Kidney (tissue), 14 donors: ENCODE results near the gene ATP11A. TPM values are rescaled to one million over a fixed set of nuclear protein-coding genes. Genes with fewer than 3 reads are reported as not detected.

Experiments used
- DNase-seq, 5 donors: peaks; one replicate each; pipeline ENCODE4 v3.0.0-alpha.2; 2013 to 2020
- FAIRE-seq: peaks from 2 replicates; lab custom pipeline; 2012; peaks lifted over from hg19 to GRCh38; lab: Jason Lieb, UNC
- H3K27ac ChIP-seq, 2 donors: one replicate each; pipeline ENCODE4 v1.7.0; 2013; ENCODE audit warnings: low read depth in 2 of 2, low read length in 2 of 2, inconsistent platforms in 1 of 2
- H3K27me3 ChIP-seq: one replicate; pipeline ENCODE4 v1.7.1; 2013; ENCODE audit warnings: low read length, inconsistent platforms; ENCODE audit not compliant: control insufficient read depth, insufficient read depth
- H3K36me3 ChIP-seq, 3 donors: one replicate each; pipeline versions ENCODE4 v1.7.0 to v1.7.1; 2013; ENCODE audit warnings: low read length in 3 of 3, control low read depth in 1 of 3, inconsistent platforms in 1 of 3; ENCODE audit not compliant: insufficient read depth in 3 of 3, control insufficient read depth in 2 of 3
- H3K4me1 ChIP-seq, 3 donors: one replicate each; pipeline versions ENCODE4 v1.7.0 to v1.7.1; 2013; ENCODE audit warnings: low read length in 3 of 3, inconsistent platforms in 1 of 3, low read depth in 1 of 3; ENCODE audit not compliant: control insufficient read depth in 2 of 3, insufficient read depth in 2 of 3
- H3K4me3 ChIP-seq, 3 donors: one replicate each; pipeline versions ENCODE4 v1.7.0 to v1.8.1; 2013; ENCODE audit warnings: low read length in 3 of 3, control low read depth in 1 of 3, inconsistent platforms in 1 of 3
- H3K9ac ChIP-seq, 3 donors: one replicate each; pipeline versions ENCODE4 v1.7.0 to v1.7.1; 2013; ENCODE audit warnings: low read length in 3 of 3, control low read depth in 1 of 3, inconsistent platforms in 1 of 3
- H3K9me3 ChIP-seq, 3 donors: one replicate each; pipeline versions ENCODE4 v1.7.0 to v1.7.1; 2013; ENCODE audit warnings: low read length in 3 of 3, control low read depth in 1 of 3, inconsistent platforms in 1 of 3; ENCODE audit not compliant: control insufficient read depth in 2 of 3, insufficient read depth in 1 of 3
- intact Hi-C: fragments of 100-400 bp; cut with DNase I; formaldehyde crosslinking; loops from one replicate; pipeline ENCODE4 v1.11.1; 2022
- polyA plus RNA-seq: library from polyadenylated mRNA; stranded (reverse); fragments of 350-450 nt; fragmentation: Illumina TruSeq; extraction: RNeasy Lipid Tissue Mini Kit (QIAGEN cat#74804); gene quantifications from one replicate; pipeline ENCODE4 v1.2.3, GENCODE V29; 2014; ENCODE audit warnings: low read depth, low replicate concordance; ENCODE audit not compliant: insufficient read depth
- total RNA-seq: library from RNA; stranded (reverse); fragmentation: NEBNext Ultra II Directional; extraction: Animal tissue kit (Norgen Biotek cat#: 25700); gene quantifications from one replicate; pipeline ENCODE4 v1.2.1, GENCODE V29; 2021
- TF ChIP-seq, protein P1 (sequence below): IDR thresholded peaks from 3 replicates; pipeline ENCODE4 v1.5.1; 2012; ENCODE audit warnings: mild to moderate bottlenecking, moderate library complexity, borderline replicate concordance; ENCODE audit not compliant: insufficient read depth; ENCODE audit errors: extremely low read depth
- donor health status: control.
- donor health status: control.
- donor health status: control.
- donor health status: control.
- donor health status: control.
- donor health status: DM: yes; HTN: yes; CAD: no.
- donor health status: Normal renal cell carcinoma (clear cell type).

ATP11A gene
- total and polyA plus RNA-seq, 2 donors from 2014 or later: 4.9 to 212 TPM

DNA sequence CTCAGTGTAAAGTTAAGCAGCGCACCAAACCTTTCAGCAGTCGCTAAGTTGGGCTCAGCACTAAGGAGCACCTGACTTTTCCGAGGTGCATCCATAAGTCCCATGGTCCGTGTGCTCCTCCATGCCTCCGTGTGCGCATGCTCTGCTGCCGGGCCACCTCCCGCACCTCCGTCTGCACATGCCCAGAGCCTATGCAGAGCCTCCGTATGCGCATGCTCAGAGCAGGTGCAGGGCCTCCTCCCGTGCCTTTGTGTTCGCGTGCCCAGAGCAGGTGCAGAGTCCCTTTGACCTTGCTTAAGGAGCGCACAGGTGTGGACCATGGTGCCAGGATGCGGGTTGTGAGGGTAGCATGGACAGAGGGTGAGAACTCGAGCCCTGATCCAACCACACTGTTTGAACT, 46.0 kb downstream of the ATP11A start:
- FAIRE-seq: no peak
- TF ChIP-seq, protein P1, sequence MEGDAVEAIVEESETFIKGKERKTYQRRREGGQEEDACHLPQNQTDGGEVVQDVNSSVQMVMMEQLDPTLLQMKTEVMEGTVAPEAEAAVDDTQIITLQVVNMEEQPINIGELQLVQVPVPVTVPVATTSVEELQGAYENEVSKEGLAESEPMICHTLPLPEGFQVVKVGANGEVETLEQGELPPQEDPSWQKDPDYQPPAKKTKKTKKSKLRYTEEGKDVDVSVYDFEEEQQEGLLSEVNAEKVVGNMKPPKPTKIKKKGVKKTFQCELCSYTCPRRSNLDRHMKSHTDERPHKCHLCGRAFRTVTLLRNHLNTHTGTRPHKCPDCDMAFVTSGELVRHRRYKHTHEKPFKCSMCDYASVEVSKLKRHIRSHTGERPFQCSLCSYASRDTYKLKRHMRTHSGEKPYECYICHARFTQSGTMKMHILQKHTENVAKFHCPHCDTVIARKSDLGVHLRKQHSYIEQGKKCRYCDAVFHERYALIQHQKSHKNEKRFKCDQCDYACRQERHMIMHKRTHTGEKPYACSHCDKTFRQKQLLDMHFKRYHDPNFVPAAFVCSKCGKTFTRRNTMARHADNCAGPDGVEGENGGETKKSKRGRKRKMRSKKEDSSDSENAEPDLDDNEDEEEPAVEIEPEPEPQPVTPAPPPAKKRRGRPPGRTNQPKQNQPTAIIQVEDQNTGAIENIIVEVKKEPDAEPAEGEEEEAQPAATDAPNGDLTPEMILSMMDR: no peak
- no peaks in the 10 kb centered on the region for H3K36me3 ChIP-seq
- H3K4me3 ChIP-seq: no peak overlapping the region
- intact Hi-C loops: no loop called here
- no peak for DNase-seq
- no peaks in the 10 kb centered on the region for H3K27me3 ChIP-seq
- H3K4me1 ChIP-seq: peaks cover 0 to 2% (median 2%) of the 10 kb centered on the region in 3 donors
- H3K9me3 ChIP-seq: no peaks in the 10 kb centered on the region
- H3K9ac ChIP-seq: no peak overlapping the region
- H3K27ac ChIP-seq: no peak overlapping the region

DNA sequence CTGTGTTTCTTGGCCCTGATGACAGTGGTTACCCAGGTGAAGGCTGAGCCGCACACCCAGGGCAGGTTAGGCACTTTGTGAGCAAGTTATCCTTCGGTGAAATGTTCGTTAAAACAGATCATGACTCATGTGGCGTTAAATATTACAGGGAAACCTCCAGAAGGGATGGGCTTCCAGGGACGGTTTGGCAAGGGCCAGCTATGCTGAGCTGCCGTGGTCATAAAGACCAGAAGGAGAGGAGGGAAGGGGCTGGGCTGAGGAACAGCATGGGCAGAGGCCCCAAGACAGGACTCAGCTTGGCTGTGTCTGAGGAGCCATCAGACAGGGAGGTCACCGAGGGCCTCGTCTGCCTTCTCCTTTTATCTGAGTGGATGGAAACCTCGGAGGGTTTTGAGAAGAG, 47.5 kb downstream of the ATP11A start:
- Histone ChIP-seq H3K27me3 (no peaks in the 10 kb centered on the region), H3K36me3 (no peaks in the 10 kb centered on the region), H3K4me1 (peaks cover 0 to 7% (median 2%) of the 10 kb centered on the region in 3 donors), H3K9ac (no peak overlapping the region), H3K4me3 (no peak overlapping the region), H3K9me3 (no peaks in the 10 kb centered on the region), H3K27ac (no peak overlapping the region)
- TF ChIP-seq, protein P1: no peak
- FAIRE-seq (no peak), DNase-seq (no peak)
- intact Hi-C loops: no loop called here

DNA sequence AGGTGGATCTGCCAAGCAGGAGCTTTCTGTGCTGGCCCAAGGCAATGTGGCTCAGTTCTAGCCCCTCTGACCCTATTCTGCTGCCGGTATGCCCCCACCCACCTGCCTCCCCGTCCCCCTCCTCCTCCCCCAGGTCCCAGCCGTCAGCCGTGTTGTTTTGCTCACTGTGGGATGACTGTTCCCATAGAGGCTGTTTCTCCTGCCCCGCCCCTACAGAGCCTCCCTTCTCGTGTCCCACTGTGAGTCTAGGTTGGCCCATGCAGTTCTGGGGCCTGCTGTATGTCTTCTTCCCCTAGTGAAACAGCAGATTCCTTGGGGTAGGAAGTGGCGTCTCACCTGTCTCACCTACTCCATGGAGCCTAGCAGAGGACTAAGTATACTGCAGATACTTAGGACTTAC, 48.8 kb downstream of the ATP11A start:
- no peak for FAIRE-seq
- no peak overlapping the region for H3K4me3 ChIP-seq
- peaks cover 0 to 5% (median 2%) of the 10 kb centered on the region in 3 donors for H3K4me1 ChIP-seq
- no peaks in the 10 kb centered on the region for H3K27me3 ChIP-seq
- intact Hi-C loops: no loop called here
- no peaks in the 10 kb centered on the region for H3K9me3 ChIP-seq
- DNase-seq: no peak
- no peak overlapping the region for H3K9ac ChIP-seq
- no peaks in the 10 kb centered on the region for H3K36me3 ChIP-seq
- no peak overlapping the region for H3K27ac ChIP-seq
- TF ChIP-seq, protein P1: no peak
